Measurements from ENCODE around the gene CHAF1B. TPM values are rescaled to one million over a fixed set of nuclear protein-coding genes. Genes with fewer than 3 reads are reported as not detected.

The CHAF1B gene
- total and polyA plus RNA-seq, 9 of the 15 experiments (the other 6 are each of a cell fraction or from before 2014, with no cell fraction given): 7.5 to 36.8 (median 21.0) TPM

- no peak for TF ChIP-seq POLR2H (tag; IDR thresholded peaks at IDR 0.05; ENCODE audit: low read depth)
- peak; percentile 61 for TF ChIP-seq ZFX (CRISPR knock-in tag; IDR thresholded peaks at IDR 0.05)
- no peak for TF ChIP-seq RBM17 (IDR thresholded peaks at IDR 0.05; ENCODE audit: borderline replicate concordance, low read depth, low read length)
- no peak for TF ChIP-seq LARP7 (IDR thresholded peaks at IDR 0.05)
- no peak for TF ChIP-seq ZNF395 (CRISPR knock-in tag; IDR thresholded peaks at IDR 0.05)
- TF ChIP-seq ZNF79 (CRISPR knock-in tag; IDR thresholded peaks at IDR 0.05; ENCODE audit: low read depth): no peak
- no peak for TF ChIP-seq CLOCK (CRISPR knock-in tag; IDR thresholded peaks at IDR 0.05; ENCODE audit: borderline replicate concordance)
- no peak for TF ChIP-seq ZNF140 (CRISPR knock-in tag; IDR thresholded peaks at IDR 0.05)
- peak; percentile 56; the same call in 1 of the 2 replicates for TF ChIP-seq HCFC1 (IDR thresholded peaks at IDR 0.05; ENCODE audit: low read depth, low read length)
- TF ChIP-seq MXI1 (IDR thresholded peaks at IDR 0.05; ENCODE audit: low read depth, low read length): no peak
- TF ChIP-seq RB1 (IDR thresholded peaks at IDR 0.05; ENCODE audit: low read depth): peak; percentile 100
- TF ChIP-seq ELF2 (CRISPR knock-in tag; IDR thresholded peaks at IDR 0.05): no peak
- TF ChIP-seq THAP7 (CRISPR knock-in tag; IDR thresholded peaks at IDR 0.05): no peak
- TF ChIP-seq CREB3L1 (IDR thresholded peaks at IDR 0.05; ENCODE audit: borderline replicate concordance, low read depth): no peak
- no peak for TF ChIP-seq SRSF1 (IDR thresholded peaks at IDR 0.05; ENCODE audit: low read depth, low read length)
- peak; percentile 91 for TF ChIP-seq CXXC5 (CRISPR knock-in tag; IDR thresholded peaks at IDR 0.05)
- TF ChIP-seq ZBTB5 (IDR thresholded peaks at IDR 0.05): no peak
- TF ChIP-seq NEUROD1 (IDR thresholded peaks at IDR 0.05; ENCODE audit: borderline replicate concordance, low read depth, low read length, partially characterized antibody): no peak
- TF ChIP-seq ZNF134 (CRISPR knock-in tag; conservative IDR thresholded peaks at IDR 0.05): no peak
- TF ChIP-seq EHMT2 (IDR thresholded peaks at IDR 0.05): no peak
- TF ChIP-seq ZNF75A (CRISPR knock-in tag; IDR thresholded peaks at IDR 0.05): no peak
These were observed at the start of gene CHAF1B (continued) for GRCh38 chr21:36385233-36386030.
